ENCODE data around the gene B4GALNT2.

B4GALNT2 gene

DNA sequence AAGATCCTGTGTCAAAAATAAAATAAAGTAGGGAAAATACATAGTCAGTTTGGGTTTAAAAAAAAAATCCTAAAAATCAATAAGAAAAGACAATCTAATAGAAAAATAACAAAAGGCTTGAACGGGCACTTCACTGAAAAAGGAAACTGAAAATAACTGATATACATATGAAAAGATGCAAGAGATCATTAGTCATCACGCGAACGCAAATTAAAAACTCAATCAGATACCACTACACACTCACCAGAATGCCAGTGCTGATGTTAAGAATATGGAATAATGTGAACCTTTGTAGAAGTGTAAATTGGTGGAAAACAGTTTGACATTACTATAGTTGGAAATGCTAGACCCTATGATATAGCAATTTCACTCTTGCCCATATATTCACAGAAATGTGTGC, 63.2 kb downstream of the B4GALNT2 start:
- DNase-seq (ENCODE audit: low spot score): no peak
- TF ChIP-seq, protein P1, sequence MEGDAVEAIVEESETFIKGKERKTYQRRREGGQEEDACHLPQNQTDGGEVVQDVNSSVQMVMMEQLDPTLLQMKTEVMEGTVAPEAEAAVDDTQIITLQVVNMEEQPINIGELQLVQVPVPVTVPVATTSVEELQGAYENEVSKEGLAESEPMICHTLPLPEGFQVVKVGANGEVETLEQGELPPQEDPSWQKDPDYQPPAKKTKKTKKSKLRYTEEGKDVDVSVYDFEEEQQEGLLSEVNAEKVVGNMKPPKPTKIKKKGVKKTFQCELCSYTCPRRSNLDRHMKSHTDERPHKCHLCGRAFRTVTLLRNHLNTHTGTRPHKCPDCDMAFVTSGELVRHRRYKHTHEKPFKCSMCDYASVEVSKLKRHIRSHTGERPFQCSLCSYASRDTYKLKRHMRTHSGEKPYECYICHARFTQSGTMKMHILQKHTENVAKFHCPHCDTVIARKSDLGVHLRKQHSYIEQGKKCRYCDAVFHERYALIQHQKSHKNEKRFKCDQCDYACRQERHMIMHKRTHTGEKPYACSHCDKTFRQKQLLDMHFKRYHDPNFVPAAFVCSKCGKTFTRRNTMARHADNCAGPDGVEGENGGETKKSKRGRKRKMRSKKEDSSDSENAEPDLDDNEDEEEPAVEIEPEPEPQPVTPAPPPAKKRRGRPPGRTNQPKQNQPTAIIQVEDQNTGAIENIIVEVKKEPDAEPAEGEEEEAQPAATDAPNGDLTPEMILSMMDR (IDR thresholded peaks at IDR 0.05; ENCODE audit: extremely low read depth, insufficient read depth, missing control alignments): no peak
- in situ Hi-C loops (cut with MboI; ENCODE audit: low pct_unique_long_range_greater_than_20kb, low sequenced_read_pairs, unreplicated experiment): no loop called here

DNA sequence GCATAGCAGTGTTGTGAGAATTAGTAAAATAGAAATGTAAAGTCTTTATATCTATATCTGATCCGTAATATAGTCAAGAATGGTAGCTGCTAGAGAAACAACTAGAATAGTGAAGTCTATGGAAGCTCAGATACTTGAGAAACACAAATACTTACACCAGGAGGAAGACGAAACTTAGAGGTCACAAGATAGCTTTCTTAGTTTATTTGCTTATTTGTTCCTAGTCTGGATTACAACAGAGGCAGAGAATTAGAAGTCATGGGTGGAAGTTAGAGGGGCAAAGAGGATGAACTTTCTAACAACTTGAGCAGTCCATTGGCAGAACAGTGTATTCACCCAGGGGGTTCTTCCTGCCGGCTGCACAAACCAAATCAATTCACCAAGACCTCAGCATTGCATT, 64.0 kb downstream of the B4GALNT2 start:
- TF ChIP-seq, protein P1 (IDR thresholded peaks at IDR 0.05; ENCODE audit: extremely low read depth, insufficient read depth, missing control alignments): no peak
- in situ Hi-C loops (cut with MboI; ENCODE audit: low pct_unique_long_range_greater_than_20kb, low sequenced_read_pairs, unreplicated experiment): no loop called here
- DNase-seq (ENCODE audit: low spot score): no peak

DNA sequence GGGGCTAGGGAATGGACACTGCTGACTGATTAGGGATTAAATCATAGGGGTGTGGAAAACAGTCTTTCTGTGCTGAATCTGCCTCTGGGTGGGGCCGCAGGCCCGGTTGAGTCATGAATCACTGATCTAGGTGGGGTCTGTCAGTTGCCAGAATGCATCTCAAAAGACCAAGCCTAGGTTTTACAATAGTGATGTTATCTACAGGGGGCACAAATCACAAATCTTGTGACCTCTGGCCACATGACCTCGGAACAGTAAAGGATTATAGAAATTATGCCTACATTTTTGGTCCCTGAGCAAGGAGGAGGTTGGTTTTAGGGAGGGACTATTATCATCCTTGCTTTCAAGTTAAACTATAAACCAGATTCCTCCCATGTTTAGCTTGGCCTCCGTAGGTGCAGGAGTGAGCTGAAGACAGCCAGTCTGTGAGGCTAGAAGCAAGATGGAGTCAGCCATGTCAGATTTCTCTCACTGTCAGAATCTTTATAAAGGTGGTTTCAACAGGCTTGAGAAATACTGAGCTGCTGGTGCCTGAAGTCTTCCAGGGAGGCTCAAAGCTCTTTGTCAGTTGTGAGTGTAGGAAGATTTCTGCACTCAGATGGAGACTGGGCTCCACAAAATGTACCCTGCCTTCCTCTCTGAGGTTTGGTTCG, 64.9 kb downstream of the B4GALNT2 start:
- TF ChIP-seq, protein P1 (IDR thresholded peaks at IDR 0.05; ENCODE audit: extremely low read depth, insufficient read depth, missing control alignments): no peak
- in situ Hi-C loops (cut with MboI; ENCODE audit: low pct_unique_long_range_greater_than_20kb, low sequenced_read_pairs, unreplicated experiment): no loop called here
- DNase-seq (ENCODE audit: low spot score): no peak

DNA sequence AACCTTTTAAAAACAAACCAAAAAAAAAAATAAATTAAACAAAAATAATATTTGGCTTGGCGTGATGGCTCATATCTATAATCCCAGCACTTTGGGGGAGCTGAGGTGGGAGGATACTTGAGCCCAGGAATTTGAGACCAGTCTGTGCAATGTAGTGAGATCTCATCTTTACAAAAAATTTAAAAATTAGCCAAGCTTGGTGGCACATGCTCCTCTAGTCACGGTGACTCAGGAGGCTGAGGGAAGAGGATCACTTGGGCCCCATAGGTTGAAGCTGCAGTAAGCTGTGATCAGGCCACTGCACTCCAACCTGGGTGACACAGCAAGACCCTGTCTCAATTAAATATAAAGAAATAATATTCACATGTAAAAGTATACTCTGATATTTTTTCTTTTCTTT, 65.6 kb downstream of the B4GALNT2 start:
- no peak for DNase-seq (ENCODE audit: low spot score)
- in situ Hi-C loops (cut with MboI; ENCODE audit: low pct_unique_long_range_greater_than_20kb, low sequenced_read_pairs, unreplicated experiment): no loop called here
- TF ChIP-seq, protein P1 (IDR thresholded peaks at IDR 0.05; ENCODE audit: extremely low read depth, insufficient read depth, missing control alignments): no peak

DNA sequence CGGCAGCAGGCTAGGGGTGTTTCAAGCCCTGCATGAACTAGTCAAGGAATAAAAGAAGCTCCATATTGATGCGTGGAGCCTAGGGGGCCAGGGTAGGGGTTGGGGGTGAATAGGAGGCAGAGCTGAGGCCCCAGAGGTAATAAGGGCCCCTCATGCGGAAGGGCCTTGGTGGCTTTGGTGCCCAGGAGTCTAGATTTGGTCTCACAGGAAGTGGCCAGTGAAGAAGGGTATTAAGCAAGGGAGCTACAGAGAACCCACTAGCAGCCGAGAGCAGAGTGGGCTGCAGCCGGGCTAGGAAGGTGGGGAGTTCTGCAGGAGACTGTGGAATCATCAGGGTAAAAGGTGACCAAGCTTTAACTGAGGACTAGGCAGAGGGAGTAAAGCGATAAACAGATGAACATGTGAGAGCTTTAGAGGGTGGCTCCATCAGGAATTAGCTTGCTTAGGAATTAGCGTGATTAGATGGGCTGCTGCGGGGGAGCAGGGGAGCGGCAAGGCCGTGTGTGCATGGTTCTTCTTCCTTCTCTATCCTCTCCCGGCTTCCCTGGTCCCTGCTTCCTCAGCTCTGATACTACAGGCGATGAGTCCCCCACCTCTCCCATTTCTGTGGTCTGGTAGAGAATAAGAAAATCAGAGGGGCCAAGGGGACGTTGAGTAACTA, 68.0 kb downstream of the B4GALNT2 start:
- DNase-seq (ENCODE audit: low spot score): no peak
- in situ Hi-C loops (cut with MboI; ENCODE audit: low pct_unique_long_range_greater_than_20kb, low sequenced_read_pairs, unreplicated experiment): no loop called here
- TF ChIP-seq, protein P1 (IDR thresholded peaks at IDR 0.05; ENCODE audit: extremely low read depth, insufficient read depth, missing control alignments): no peak

DNA sequence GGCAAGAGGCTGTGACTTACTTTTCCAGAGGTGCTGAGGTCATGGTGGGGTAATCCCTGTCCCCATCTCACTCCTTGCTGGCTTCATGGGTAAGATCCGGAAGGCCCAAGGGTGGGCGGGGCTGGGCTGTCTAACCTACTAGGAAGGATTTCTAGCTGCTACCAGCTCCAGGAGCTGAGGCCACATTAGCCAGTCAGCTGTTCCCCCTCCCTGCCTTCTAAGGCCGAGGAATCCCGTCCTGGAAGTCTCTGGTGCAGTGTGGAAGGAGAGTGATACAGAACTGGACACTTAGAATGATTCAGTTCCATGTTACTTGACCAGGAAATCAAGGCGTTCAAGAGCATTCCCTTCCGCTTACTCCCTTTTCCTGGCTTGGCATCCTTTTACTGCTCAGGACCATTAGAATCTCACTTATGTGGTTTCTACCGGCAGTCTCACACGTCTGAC, 68.9 kb downstream of the B4GALNT2 start:
- in situ Hi-C loops (cut with MboI; ENCODE audit: low pct_unique_long_range_greater_than_20kb, low sequenced_read_pairs, unreplicated experiment): no loop called here
- DNase-seq (ENCODE audit: low spot score): no peak
- TF ChIP-seq, protein P1 (IDR thresholded peaks at IDR 0.05; ENCODE audit: extremely low read depth, insufficient read depth, missing control alignments): no peak
